Adrenal gland (tissue), 12 donors: Measurements from ENCODE around the gene ARL14EP. TPM values are rescaled to one million over a fixed set of nuclear protein-coding genes. Genes with fewer than 3 reads are reported as not detected.

ENCODE experiments used
- DNase-seq, 7 donors: peaks; one replicate each; pipeline ENCODE4 v3.0.0-alpha.2; 2019 to 2020
- H3K27ac ChIP-seq, 5 donors: fragments of 200-600 bp; sonication (generic) in 4 of 5; 1 replicate in 3 of 5; 2 replicates in 2 of 5; pipeline versions ENCODE4 v1.5.1 to v1.8.0; 2016 to 2020; ENCODE audit warnings: mild to moderate bottlenecking in 1 of 5
- H3K27me3 ChIP-seq: fragments of 200-600 bp; 2 replicates; pipeline ENCODE4 v1.8.0; 2021
- H3K36me3 ChIP-seq, 2 donors: fragments of 200-600 bp; replicated peaks in 1 of 2; 1 replicate in 1 of 2; 2 replicates in 1 of 2; pipeline versions ENCODE4 v1.5.1 to v1.8.0; 2018 to 2022
- H3K4me1 ChIP-seq, 2 donors: fragments of 200-600 bp; replicated peaks in 1 of 2; 1 replicate in 1 of 2; 2 replicates in 1 of 2; pipeline versions ENCODE4 v1.5.1 to v1.8.0; 2018 to 2021
- H3K4me3 ChIP-seq, 4 donors: fragments of 200-600 bp; sonication (generic) in 3 of 4; one replicate each; pipeline ENCODE4 v1.5.1; 2016 to 2018
- H3K9me3 ChIP-seq, 3 donors: fragments of 200-600 bp; sonication (generic) in 1 of 3; replicated peaks in 1 of 3; 1 replicate in 2 of 3; 2 replicates in 1 of 3; pipeline versions ENCODE4 v1.5.1 to v1.8.0; 2016 to 2021
- POLR2A ChIP-seq, 2 donors: fragments of 450-650 bp; IDR thresholded peaks; one replicate each; pipeline ENCODE4 v1.6.1; 2017; ENCODE audit warnings: antibody characterized with exemption in 2 of 2, mild to moderate bottlenecking in 2 of 2, moderate library complexity in 1 of 2
- WGBS, 4 donors: extraction: QIAGEN DNeasy Blood & Tissue Kit in 2 of 4; methylation state at CpG; one replicate each; pipeline versions ENCODE4 v1.1.5 to v1.1.7; 2013 to 2017; 5-methylcytosine and 5-hydroxymethylcytosine counted together
- intact Hi-C, 2 donors: fragments of 100-400 bp; cut with DNase I; formaldehyde crosslinking; loops; one replicate each; pipeline versions ENCODE4 v1.14.1 to v1.15.0; 2022 to 2023
- polyA plus RNA-seq, 3 donors: library from polyadenylated mRNA; stranded (reverse); fragments of 200-250 nt in 2 of 3; fragments of 350-450 nt in 1 of 3; fragmentation: Illumina TruSeq in 1 of 3; extraction: RNeasy Lipid Tissue Mini Kit (QIAGEN cat#74804) in 1 of 3; gene quantifications; one replicate each; pipeline ENCODE4 v1.2.3, GENCODE V29; 2013 to 2014
- total RNA-seq, 9 donors: library from RNA; depleted of rRNA in 4 of 9; stranded (reverse); fragments of >200 nt in 4 of 9; fragments of 120-200 nt in 1 of 9; fragmentation: NEBNext Ultra II Directional in 1 of 9; extraction: Animal tissue kit (Norgen Biotek cat#: 25700) in 1 of 9; gene quantifications; one replicate each; pipeline versions ENCODE4 v1.1.0 to v1.2.4, GENCODE V29; 2013 to 2023
- TF ChIP-seq, protein P1 (sequence below), 6 experiments: fragments of 450-650 bp in 4 of 6; fragments of 200-600 bp in 2 of 6; sonication (generic) in 1 of 6; IDR thresholded peaks; 1 replicate in 5 of 6; 2 replicates in 1 of 6; pipeline versions ENCODE4 v1.5.1 to v1.8.0; 2016 to 2021; ENCODE audit warnings: antibody characterized with exemption in 6 of 6, mild to moderate bottlenecking in 2 of 6, moderate library complexity in 1 of 6
- donor health status: healthy with polysubstance abuse.
- donor health status: Bipolar disorder and iron deficiency.
- donor health status: DM: yes; HTN: yes; CAD: no.
- donor health status: DM: no; HTN: no; CAD: no.
- donor health status: DM: no; HTN: no; CAD: no.
- donor health status: DM: yes; HTN: yes; CAD: no.

The ARL14EP gene
- total and polyA plus RNA-seq, 12 donors: 12.0 to 49.5 (median 31.7) TPM

DNA sequence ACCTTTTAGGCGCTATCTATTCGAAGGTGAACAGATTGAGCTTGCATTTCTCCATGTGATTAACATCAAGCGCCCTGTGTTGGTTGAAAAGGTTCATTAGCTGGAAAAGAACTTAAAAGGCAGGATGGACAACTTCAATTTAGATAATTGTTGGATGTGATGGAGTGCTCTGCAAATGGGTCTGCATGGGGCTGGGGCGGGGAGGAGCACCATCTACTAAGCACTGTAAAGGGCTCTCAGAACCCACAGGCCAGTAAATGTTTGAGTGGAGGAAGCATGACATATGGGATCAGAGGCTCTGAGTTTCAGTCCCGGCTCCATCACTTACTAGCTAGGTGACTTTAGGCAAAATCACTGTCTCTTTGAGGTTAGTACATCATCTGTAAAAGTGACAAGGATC, 28.2 kb downstream of the ARL14EP start:
- H3K9me3 ChIP-seq: no peaks in the 10 kb centered on the region
- no peak overlapping the region for H3K4me3 ChIP-seq
- H3K27me3 ChIP-seq: no peaks in the 10 kb centered on the region
- H3K36me3 ChIP-seq: no peaks in the 10 kb centered on the region
- intact Hi-C loops: loop anchor here in 1 of 2 donors (10.0 kb wide), 1 partner anchor 564 kb away; no protein-coding TSS in a partner anchor
- H3K27ac ChIP-seq: no peak overlapping the region
- DNase-seq: no peak
- TF ChIP-seq, protein P1, sequence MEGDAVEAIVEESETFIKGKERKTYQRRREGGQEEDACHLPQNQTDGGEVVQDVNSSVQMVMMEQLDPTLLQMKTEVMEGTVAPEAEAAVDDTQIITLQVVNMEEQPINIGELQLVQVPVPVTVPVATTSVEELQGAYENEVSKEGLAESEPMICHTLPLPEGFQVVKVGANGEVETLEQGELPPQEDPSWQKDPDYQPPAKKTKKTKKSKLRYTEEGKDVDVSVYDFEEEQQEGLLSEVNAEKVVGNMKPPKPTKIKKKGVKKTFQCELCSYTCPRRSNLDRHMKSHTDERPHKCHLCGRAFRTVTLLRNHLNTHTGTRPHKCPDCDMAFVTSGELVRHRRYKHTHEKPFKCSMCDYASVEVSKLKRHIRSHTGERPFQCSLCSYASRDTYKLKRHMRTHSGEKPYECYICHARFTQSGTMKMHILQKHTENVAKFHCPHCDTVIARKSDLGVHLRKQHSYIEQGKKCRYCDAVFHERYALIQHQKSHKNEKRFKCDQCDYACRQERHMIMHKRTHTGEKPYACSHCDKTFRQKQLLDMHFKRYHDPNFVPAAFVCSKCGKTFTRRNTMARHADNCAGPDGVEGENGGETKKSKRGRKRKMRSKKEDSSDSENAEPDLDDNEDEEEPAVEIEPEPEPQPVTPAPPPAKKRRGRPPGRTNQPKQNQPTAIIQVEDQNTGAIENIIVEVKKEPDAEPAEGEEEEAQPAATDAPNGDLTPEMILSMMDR (IDR thresholded peaks at IDR 0.05): no peak
- TF ChIP-seq POLR2A (IDR thresholded peaks at IDR 0.05): no peak
- 92 to 96% (median 94%) methylated on average over 5 of the region's 5 CpGs for WGBS, 4 donors
- no peaks in the 10 kb centered on the region for H3K4me1 ChIP-seq

DNA sequence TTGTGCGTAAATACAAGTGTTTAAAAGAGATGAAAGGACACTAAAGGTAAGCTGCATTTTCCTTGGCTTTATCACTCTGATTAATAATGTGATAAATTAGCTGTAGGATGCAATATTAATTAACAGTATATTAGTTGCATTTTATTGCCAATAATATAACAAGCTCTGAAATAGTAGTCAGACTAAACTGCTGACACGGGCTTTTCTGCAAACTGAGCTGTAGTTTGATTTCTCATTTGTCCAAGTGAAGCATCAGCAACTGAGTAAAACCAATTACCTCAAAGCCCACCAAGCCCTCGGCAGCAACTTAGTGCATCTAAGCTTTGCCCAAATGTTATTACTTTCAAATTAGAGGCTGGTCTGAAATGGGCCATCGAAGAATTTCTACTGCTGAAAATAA, 33.5 kb downstream of the ARL14EP start:
- TF ChIP-seq, protein P1 (IDR thresholded peaks at IDR 0.05): no peak
- no peak for TF ChIP-seq POLR2A (IDR thresholded peaks at IDR 0.05)
- no peak for DNase-seq
- intact Hi-C loops: loop anchor here in 1 of 2 donors (10.0 kb wide), 1 partner anchor 558 kb away; no protein-coding TSS in a partner anchor
- no peaks in the 10 kb centered on the region for H3K27me3 ChIP-seq
- 88 to 93% (median 91%) methylated on average over 4 of the region's 4 CpGs for WGBS, 4 donors
- no peak overlapping the region for H3K4me3 ChIP-seq
- H3K9me3 ChIP-seq: no peaks in the 10 kb centered on the region
- H3K4me1 ChIP-seq: no peaks in the 10 kb centered on the region
- H3K36me3 ChIP-seq: no peaks in the 10 kb centered on the region
- H3K27ac ChIP-seq: no peak overlapping the region

DNA sequence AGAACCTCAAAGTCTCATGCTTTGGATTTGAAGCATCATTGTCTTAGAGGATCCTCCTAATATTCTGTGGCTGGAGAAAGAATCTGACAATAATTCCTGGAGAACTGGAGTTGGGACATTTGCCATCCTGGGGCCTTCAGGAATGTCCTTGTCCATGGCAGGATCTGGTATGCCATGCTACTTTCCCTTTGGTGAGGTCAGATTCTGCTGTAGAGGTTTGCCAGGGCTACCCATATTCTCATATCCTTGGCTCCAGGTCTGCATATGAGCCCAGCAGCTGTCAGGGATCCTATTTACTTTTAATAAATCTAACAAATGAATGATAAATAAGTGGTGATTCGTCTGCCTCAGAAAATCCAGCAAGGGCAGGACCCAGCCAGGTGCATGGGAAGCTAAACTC, 35.0 kb downstream of the ARL14EP start:
- intact Hi-C loops: loop anchor here in 1 of 2 donors (10.0 kb wide), 1 partner anchor 557 kb away; no protein-coding TSS in a partner anchor
- TF ChIP-seq POLR2A (IDR thresholded peaks at IDR 0.05): no peak
- TF ChIP-seq, protein P1 (IDR thresholded peaks at IDR 0.05): no peak
- Histone ChIP-seq H3K9me3 (no peaks in the 10 kb centered on the region), H3K4me3 (no peak overlapping the region), H3K36me3 (no peaks in the 10 kb centered on the region), H3K27me3 (no peaks in the 10 kb centered on the region), H3K27ac (no peak overlapping the region), H3K4me1 (no peaks in the 10 kb centered on the region)
- 25 to 42% (median 33%) methylated on average over 1 of the region's 1 CpG for WGBS, 4 donors
- no peak for DNase-seq

DNA sequence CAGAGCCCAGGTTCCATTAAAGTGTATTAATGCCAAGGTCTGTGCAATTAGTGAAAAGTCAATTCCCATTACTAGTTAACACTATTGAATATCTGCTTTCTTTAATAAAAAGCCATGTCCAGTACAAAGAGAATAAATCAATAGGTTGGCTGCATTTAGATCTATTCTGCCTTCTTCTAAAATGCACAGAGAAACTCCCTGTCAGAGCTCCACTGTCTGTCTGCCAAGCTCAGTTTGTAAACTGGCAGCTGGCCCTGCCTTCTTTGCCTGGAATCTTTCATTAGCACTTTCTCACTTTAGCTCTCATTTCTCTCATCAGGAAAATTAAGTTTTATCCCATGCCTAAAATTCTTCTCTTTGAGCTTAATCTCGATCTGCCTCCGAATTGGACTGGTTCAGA, 35.6 kb downstream of the ARL14EP start:
- 75 to 87% (median 81%) methylated on average over 2 of the region's 2 CpGs for WGBS, 4 donors
- Histone ChIP-seq H3K27me3 (no peaks in the 10 kb centered on the region), H3K36me3 (no peaks in the 10 kb centered on the region), H3K9me3 (no peaks in the 10 kb centered on the region), H3K4me1 (no peaks in the 10 kb centered on the region), H3K4me3 (no peak overlapping the region), H3K27ac (no peak overlapping the region)
- intact Hi-C loops: loop anchor here in 1 of 2 donors (10.0 kb wide), 1 partner anchor 556 kb away; no protein-coding TSS in a partner anchor
- no peak for DNase-seq
- TF ChIP-seq, protein P1 (IDR thresholded peaks at IDR 0.05): no peak
- no peak for TF ChIP-seq POLR2A (IDR thresholded peaks at IDR 0.05)
